Measurements from ENCODE around the gene FAM114A2. TPM values are rescaled to one million over a fixed set of nuclear protein-coding genes. Genes with fewer than 3 reads are reported as not detected.

Gene FAM114A2
- total RNA-seq, 2 experiments from 2014 or later = 16.5 to 33.2 TPM

DNA sequence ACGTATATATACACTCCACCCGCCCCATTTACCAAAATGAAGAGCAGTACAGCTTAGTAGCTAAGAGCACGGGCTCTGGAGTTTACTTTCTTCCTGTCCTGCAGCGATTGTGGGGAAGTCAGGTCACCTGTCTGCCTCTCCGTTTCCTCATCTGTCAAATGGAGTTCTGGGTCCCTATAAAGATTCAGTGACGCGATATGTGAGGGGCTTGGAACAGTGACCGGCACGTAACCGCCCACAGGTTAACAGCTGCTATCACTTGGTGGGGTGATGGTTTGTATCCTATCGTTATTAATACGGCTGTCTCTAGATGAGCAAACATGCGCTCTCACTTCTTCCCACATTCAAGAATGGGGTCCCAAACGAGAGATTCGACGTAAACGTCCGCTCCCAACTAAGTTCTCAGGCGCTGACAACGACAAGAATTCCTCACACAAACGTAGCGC is 426 bp downstream of the FAM114A2 start:
- no TSS peak for BruUV-seq (replicated peaks)
- peak; percentile 76 for DNase-seq (ENCODE audit: low spot score)

DNA sequence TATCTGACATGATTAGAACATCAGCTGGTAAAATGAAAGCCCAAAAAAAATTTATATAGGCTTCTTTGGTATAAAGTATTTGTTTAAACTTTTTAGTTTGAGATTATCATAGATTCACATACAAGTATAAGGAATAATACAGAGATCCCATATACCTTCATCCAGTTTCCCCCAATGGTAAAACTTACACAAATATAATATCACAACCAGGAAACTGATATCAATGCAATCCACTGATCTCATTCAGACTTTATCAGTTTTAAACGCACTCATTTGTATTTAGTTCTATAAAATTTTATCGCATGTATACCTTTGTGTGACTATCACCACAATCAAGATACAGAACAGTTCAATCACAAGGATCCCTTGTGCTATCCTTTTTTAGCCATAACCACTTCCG is 3.8 kb downstream of the FAM114A2 start:
- peaks cover 16% of the 10 kb centered on the region for H3K4me1 ChIP-seq (ENCODE audit: insufficient read depth, low read length, poor library complexity, severe bottlenecking)
- H2AFZ ChIP-seq (ENCODE audit: low read length) = no peak overlapping the region
- BruUV-seq (replicated peaks) = no TSS peak
- POLR2A ChIA-PET = interaction anchor here (1.2 to 4.3 kb wide), 4 partner anchors 8 to 24 kb away, joined by 4 to 33 read pairs (median 7); no protein-coding TSS in a partner anchor
- no peaks in the 10 kb centered on the region for H3K9me2 ChIP-seq (ENCODE audit: insufficient read depth, low read length)
- TF ChIP-seq, protein P1, sequence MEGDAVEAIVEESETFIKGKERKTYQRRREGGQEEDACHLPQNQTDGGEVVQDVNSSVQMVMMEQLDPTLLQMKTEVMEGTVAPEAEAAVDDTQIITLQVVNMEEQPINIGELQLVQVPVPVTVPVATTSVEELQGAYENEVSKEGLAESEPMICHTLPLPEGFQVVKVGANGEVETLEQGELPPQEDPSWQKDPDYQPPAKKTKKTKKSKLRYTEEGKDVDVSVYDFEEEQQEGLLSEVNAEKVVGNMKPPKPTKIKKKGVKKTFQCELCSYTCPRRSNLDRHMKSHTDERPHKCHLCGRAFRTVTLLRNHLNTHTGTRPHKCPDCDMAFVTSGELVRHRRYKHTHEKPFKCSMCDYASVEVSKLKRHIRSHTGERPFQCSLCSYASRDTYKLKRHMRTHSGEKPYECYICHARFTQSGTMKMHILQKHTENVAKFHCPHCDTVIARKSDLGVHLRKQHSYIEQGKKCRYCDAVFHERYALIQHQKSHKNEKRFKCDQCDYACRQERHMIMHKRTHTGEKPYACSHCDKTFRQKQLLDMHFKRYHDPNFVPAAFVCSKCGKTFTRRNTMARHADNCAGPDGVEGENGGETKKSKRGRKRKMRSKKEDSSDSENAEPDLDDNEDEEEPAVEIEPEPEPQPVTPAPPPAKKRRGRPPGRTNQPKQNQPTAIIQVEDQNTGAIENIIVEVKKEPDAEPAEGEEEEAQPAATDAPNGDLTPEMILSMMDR (conservative IDR thresholded peaks at IDR 0.05; ENCODE audit: low read length) = no peak
- TF ChIP-seq EZH2phosphoT487 (IDR thresholded peaks at IDR 0.05; ENCODE audit: borderline replicate concordance, low read depth, low read length) = no peak
- H3K79me2 ChIP-seq (ENCODE audit: insufficient read depth, low read depth, low read length) = peaks cover 27% of the 10 kb centered on the region
- no peak overlapping the region for H3K4me3 ChIP-seq (ENCODE audit: low read depth, low read length, poor library complexity, severe bottlenecking)
- H3K27ac ChIP-seq (ENCODE audit: low read depth, low read length, poor library complexity, severe bottlenecking) = no peak overlapping the region
- H3K4me2 ChIP-seq (ENCODE audit: low read length) = no peak overlapping the region
- CTCF ChIA-PET (ENCODE audit: unreplicated experiment) = no interaction called here
- intact Hi-C loops (cut with micrococcal nuclease; ENCODE audit: unreplicated experiment) = no loop called here
- H3K9me3 ChIP-seq (ENCODE audit: low read length) = no peaks in the 10 kb centered on the region
- no peaks in the 10 kb centered on the region for H4K20me1 ChIP-seq (ENCODE audit: insufficient read depth, low read length)
- no peak for DNase-seq (ENCODE audit: low spot score)
- H3K36me3 ChIP-seq (ENCODE audit: insufficient read depth, low read length) = peaks cover 12% of the 10 kb centered on the region; the same call in 1 of the 2 replicates

More for the DNA sequence above, 426 bp downstream of the FAM114A2 start:
- H3K4me2 ChIP-seq (ENCODE audit: low read length) = peak overlapping the region; percentile 93
- H3K9me3 ChIP-seq (ENCODE audit: low read length) = no peaks in the 10 kb centered on the region
- 0 out of 2 replicates have a peak, but pooled peaks cover 11% of the 10 kb centered on the region for H3K36me3 ChIP-seq (ENCODE audit: insufficient read depth, low read length)
- H3K4me3 ChIP-seq (ENCODE audit: low read depth, low read length, poor library complexity, severe bottlenecking) = peak overlapping the region; percentile 91
- H4K20me1 ChIP-seq (ENCODE audit: insufficient read depth, low read length) = no peaks in the 10 kb centered on the region
- ChIA-PET POLR2A (interaction anchor here (0.7 to 4.3 kb wide), 11 partner anchors 8 to 159 kb away, joined by 3 to 33 read pairs (median 5); partner anchors contain the start of gene GALNT10), CTCF (ENCODE audit: unreplicated experiment) (interaction anchor here (0.6 kb wide), 1 partner anchor 437 kb away, joined by 3 read pairs; no protein-coding TSS in a partner anchor)
- H3K79me2 ChIP-seq (ENCODE audit: insufficient read depth, low read depth, low read length) = peaks cover 36% of the 10 kb centered on the region
- no peak for TF ChIP-seq EZH2phosphoT487 (IDR thresholded peaks at IDR 0.05; ENCODE audit: borderline replicate concordance, low read depth, low read length)
- TF ChIP-seq, protein P1 (conservative IDR thresholded peaks at IDR 0.05; ENCODE audit: low read length) = no peak
- H2AFZ ChIP-seq (ENCODE audit: low read length) = peak overlapping the region; percentile 87
- intact Hi-C loops (cut with micrococcal nuclease; ENCODE audit: unreplicated experiment) = no loop called here
- no peaks in the 10 kb centered on the region for H3K9me2 ChIP-seq (ENCODE audit: insufficient read depth, low read length)
- H3K27ac ChIP-seq (ENCODE audit: low read depth, low read length, poor library complexity, severe bottlenecking) = peak overlapping the region; percentile 83
- H3K4me1 ChIP-seq (ENCODE audit: insufficient read depth, low read length, poor library complexity, severe bottlenecking) = peaks cover 32% of the 10 kb centered on the region

DNA sequence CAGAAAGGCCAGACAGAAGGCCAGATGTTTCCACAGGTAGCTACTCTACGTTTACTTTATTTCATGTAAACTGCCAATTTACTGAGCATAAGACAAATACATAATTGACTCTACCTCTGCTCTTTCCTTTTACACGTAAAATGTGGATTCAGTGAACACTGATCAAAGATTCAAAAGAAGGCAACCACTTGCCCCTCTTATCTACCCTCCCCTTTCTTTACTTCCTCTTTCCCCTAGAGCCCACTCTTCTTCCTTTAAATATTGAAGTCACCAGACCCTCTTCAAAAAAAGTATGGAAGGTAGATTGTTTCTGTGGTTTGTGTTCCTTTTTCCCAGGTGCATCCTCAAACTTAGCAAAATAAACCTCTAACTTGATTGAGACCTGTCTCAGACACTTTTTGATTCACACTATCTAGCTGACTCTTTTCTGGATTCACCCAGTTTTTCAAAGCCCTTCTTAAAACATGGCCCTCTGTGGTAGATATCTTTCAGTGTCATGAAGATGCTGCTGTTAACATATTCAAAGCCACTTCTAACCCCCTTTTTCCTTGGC is 6.7 kb downstream of the FAM114A2 start:
- TF ChIP-seq, protein P1 (conservative IDR thresholded peaks at IDR 0.05; ENCODE audit: low read length) = no peak
- no peak for TF ChIP-seq EZH2phosphoT487 (IDR thresholded peaks at IDR 0.05; ENCODE audit: borderline replicate concordance, low read depth, low read length)
- intact Hi-C loops (cut with micrococcal nuclease; ENCODE audit: unreplicated experiment) = no loop called here
- Histone ChIP-seq H3K4me1 (ENCODE audit: insufficient read depth, low read length, poor library complexity, severe bottlenecking) (peaks cover 3% of the 10 kb centered on the region), H3K36me3 (ENCODE audit: insufficient read depth, low read length) (peaks cover 24% of the 10 kb centered on the region; the same call in 1 of the 2 replicates), H3K27ac (ENCODE audit: low read depth, low read length, poor library complexity, severe bottlenecking) (no peak overlapping the region), H3K9me2 (ENCODE audit: insufficient read depth, low read length) (no peaks in the 10 kb centered on the region), H3K4me3 (ENCODE audit: low read depth, low read length, poor library complexity, severe bottlenecking) (no peak overlapping the region), H2AFZ (ENCODE audit: low read length) (no peak overlapping the region), H3K9me3 (ENCODE audit: low read length) (no peaks in the 10 kb centered on the region), H4K20me1 (ENCODE audit: insufficient read depth, low read length) (no peaks in the 10 kb centered on the region), H3K79me2 (ENCODE audit: insufficient read depth, low read depth, low read length) (peaks cover 8% of the 10 kb centered on the region; the same call in 1 of the 2 replicates), H3K4me2 (ENCODE audit: low read length) (no peak overlapping the region)
- CTCF ChIA-PET (ENCODE audit: unreplicated experiment) = no interaction called here
- POLR2A ChIA-PET = interaction anchor here (0.6 kb wide), 1 partner anchor 16 kb away, joined by 3 read pairs; no protein-coding TSS in a partner anchor
- DNase-seq (ENCODE audit: low spot score) = no peak
- BruUV-seq (replicated peaks) = no TSS peak

Measured in OCI-LY7 (cell line).